Measurements from ENCODE around the gene EARS2.
A peak's percentile ranks its signal among the peaks of the same experiment; 100 is the strongest.
"Not testable (repeated sequence)": the region's sequence is repeated elsewhere in the genome, so short reads cannot be mapped to it uniquely, and the experiment has no call there.

EARS2 gene

DNA sequence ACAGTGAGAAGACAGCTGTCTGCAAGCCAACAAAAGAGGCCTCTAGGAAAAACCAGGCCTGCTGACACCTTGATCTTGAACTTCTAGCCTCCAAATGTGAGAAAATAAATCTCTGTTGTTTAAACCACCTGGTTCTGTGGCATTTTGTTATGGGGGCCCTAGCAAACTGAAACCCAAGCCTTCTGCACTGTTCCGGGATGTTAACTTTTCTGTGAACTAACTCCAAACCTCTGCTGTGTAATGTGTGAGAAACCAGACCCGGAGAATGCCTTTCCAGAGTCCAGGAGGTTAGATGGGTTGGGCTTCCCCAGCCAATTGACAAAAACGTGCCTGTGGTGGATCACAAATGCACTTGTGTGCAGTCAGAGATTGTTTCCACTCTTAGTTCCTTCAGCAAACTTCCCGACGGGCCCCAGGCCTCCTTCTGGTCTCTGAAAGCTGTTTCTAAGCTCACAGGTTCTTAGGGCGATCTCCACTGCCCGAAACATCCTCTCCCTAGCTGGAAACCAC is 33.2 kb downstream of the EARS2 start:
- ATAC-seq = no peak

DNA sequence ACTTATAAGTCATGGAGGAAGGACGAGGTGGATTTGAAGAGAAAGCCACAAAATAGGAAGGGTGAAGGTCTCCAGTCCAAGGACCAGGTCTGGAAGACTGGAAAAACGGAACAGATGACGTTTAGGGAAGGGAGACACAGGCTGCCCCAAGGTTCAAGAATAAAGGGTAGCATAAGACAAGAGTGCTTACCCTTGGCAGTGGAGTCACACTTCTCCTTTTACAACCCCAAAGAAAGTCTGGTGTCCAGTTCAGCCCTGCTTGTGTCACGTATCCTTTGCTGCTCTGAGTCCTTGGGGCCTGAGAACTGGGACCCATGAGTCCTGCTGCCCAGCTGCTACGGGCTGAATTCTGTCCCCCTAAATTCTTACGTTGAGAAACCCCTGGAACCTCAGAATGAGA is 33.8 kb downstream of the EARS2 start:
- ATAC-seq = no peak

GRCh38 chr16:23521965-23522364 is 35.2 kb downstream of the EARS2 start:
- ATAC-seq = no peak

- no peak for ATAC-seq
Observed at GRCh38 chr16:23521037-23521743, 36.0 kb downstream of the EARS2 start.

DNA sequence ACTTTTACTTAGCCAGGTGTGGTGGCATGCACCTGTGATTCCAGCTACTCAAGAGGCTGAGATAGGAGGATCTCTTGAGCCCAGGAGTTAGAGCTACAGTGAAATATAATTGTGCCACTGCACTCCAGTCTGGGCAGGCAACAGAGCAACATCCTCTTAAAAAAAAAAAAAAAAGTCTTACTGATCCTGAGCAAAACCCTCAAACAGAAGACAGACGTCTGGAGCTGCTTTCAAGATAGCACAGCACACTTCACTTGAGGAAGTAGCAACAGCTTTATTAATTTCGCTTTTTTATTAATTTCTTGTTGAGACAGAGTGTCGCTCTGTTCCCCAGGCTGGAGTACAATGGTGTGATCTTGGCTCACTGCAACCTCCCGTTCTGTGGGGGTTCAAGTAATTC is 36.6 kb downstream of the EARS2 start:
- no peak for ATAC-seq

GRCh38 chr16:23519282-23519681 is 37.9 kb downstream of the EARS2 start:
- ATAC-seq = no peak

DNA sequence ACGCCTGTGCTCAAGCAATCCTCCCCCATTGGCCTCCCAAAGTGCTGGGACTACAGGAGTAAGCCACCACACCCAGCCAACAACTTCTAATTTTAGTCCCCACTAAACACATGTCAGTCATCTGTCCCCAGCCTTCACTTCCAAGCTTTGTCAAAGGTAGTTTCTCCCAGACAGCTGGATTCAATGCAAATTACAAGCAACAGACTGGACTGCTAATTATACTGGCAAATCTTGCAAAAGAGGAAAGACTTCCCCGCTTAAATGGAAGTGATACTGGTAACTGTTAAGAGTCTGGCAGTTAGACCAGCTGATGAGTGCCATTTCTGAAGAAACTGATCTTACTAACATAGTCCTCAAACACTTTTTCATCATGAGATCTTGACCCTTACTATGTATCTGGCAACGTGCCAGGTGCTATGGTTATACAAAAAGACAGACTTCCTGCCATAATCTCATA is 38.7 kb downstream of the EARS2 start:
- no peak for ATAC-seq

GRCh38 chr16:23516366-23517137 is 40.6 kb downstream of the EARS2 start:
- ATAC-seq = no peak

GRCh38 chr16:23515881-23516280 is 41.3 kb downstream of the EARS2 start:
- no peak for ATAC-seq

- ATAC-seq = peak; percentile 21 to 42
Observed at GRCh38 chr16:23514381-23515152, 42.6 kb downstream of the EARS2 start.

DNA sequence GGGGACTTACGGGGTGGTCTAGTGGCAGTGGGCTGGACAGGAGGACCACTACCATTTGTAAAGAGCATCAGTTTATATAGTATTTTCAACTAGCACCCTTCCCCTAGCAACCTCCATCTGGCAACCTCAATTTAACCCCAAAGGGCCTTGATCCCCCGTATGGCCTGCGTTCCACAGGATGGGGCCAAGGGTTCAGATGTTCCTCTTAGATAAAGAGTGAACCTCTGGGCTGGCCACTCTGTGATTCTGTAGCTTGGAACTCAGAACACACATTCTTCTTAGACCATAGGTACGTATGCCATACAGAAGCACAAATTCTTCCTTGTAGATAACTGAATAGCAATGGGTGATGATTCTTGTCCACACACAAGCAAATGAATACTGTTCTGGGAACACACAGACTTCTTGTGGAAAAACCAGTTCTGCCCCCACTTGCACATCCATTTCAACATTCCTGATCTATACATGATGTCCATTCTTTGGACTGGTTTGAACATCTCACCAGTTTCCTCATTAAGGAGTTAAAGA is 44.9 kb downstream of the EARS2 start:
- ATAC-seq = no peak

DNA sequence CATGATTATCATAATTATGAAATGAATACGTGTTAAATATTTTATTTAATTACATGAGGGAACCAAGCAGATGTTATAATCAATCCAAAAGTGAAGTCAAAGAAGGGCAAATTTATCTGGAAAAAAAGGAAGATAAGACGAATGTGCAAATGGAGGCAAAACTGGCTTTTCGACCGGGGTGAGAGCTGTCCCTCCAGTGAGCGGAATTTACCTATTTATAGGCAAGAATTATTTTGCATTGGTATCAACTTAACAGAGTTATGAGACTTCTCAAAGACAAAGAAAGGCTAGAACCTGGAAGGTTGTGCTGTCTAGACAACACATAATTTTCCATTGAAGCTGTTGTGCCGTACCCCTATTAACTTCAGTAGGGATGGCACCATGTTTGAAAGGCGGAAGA is 45.4 kb downstream of the EARS2 start:
- ATAC-seq = no peak

- not testable (repeated sequence) for ATAC-seq
Observed at GRCh38 chr16:23510915-23511270, 46.3 kb downstream of the EARS2 start.

- peak; percentile 90 to 92 for ATAC-seq
Observed at GRCh38 chr16:23510164-23510914, 46.8 kb downstream of the EARS2 start, which contains the start of gene GGA2. TSS of gene GGA2 (minus strand) at chr16:23510494. CDS start at chr16:23510411, 83 bp downstream.

DNA sequence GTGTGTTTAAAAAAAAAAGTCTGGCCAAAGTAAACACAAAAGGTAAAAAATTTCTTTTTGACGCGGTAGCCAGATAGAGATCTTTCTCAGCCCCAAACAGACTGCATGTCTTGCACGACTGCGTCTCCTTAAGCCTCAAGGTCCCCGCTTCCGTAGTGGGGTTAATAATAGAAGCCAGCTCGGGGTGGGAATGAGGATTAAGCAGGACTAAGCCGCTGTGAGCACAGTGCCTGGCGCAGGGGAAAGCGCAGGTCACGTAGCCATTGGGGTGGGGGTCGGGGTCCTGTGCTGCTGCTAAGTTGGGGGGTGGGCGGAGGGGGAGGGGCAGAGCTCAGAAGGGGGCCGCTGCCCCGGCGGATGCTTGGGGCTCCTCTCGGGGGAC is 47.4 kb downstream of the EARS2 start:
- ATAC-seq = peak in 1 of 2 donors; percentile 12

- ATAC-seq = no peak
Observed at GRCh38 chr16:23509441-23509754, 47.8 kb downstream of the EARS2 start.

- ATAC-seq = no peak
Observed at GRCh38 chr16:23508589-23509440, 48.3 kb downstream of the EARS2 start.

DNA sequence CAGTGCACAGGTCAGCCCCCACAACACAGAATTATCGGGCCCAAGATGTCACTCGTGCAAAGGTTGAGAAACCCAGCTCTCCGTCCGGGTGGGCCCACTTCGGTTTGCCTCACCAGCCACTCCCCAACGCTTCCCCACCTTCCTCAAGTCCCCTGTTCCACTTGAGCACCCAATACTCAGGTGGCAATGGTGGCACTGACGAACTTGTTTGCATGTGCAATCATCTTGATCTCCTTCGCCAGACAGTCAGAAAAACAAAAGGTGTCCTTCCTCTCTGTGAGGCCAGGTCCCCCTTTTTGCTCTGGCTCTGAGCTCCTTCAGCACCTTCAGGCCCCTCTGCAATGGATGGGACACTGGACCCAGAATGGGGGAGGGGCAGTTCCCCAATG is 50.5 kb downstream of the EARS2 start:
- ATAC-seq = no peak

DNA sequence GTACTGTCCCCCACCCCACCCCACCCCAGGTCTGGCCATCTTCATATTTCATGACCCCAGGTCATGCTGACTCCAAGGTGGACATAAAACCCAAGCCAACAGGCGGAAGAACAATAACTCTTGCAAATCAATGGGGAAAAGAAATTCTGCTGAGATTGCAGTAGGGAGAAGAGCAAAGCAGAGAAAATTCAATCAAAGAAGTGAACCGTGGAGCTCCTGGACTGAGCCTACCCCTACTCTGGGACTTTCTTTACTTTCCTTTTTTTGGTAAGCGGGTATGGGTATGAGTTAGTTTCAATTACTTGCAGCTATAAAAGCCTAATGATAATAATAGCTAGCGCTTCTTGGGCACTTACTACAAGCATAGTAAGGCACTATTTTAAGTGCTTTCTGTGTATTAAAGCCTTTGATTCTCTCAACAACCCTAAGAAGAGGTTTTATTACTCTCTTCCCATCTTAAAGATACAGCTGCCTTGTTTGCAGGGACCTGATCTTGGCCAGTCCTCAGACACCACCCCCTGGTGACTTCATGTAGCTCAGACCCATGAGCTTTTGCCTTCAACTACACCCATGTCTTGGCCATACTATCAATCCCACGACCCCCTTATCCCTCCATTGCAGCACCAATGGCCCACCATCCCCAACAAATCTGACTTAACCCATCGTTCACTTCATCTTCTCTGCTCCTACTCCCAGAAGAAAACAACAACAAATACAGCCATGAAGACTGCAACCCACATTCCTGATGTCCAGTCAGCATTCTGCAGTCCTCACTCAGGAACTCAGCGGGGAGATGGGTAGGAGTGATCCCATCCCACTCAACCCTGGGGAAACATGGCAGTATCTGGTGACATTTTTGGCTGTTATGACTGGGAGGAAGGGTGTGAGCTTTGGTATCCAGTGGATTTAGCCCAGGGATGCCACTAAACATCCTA is 51.2 kb downstream of the EARS2 start:
- no peak for ATAC-seq

GRCh38 chr16:23505180-23505665 is 51.9 kb downstream of the EARS2 start:
- no peak for ATAC-seq

Measured in activated CD4-positive, CD25-positive, alpha-beta regulatory T cell treated with anti-CD3 and anti-CD28 coated beads, Interleukin-2, amount 50 U/mL, for 24 hours (primary cell).